ENCODE measurements around the gene FLRT1.

DNA sequence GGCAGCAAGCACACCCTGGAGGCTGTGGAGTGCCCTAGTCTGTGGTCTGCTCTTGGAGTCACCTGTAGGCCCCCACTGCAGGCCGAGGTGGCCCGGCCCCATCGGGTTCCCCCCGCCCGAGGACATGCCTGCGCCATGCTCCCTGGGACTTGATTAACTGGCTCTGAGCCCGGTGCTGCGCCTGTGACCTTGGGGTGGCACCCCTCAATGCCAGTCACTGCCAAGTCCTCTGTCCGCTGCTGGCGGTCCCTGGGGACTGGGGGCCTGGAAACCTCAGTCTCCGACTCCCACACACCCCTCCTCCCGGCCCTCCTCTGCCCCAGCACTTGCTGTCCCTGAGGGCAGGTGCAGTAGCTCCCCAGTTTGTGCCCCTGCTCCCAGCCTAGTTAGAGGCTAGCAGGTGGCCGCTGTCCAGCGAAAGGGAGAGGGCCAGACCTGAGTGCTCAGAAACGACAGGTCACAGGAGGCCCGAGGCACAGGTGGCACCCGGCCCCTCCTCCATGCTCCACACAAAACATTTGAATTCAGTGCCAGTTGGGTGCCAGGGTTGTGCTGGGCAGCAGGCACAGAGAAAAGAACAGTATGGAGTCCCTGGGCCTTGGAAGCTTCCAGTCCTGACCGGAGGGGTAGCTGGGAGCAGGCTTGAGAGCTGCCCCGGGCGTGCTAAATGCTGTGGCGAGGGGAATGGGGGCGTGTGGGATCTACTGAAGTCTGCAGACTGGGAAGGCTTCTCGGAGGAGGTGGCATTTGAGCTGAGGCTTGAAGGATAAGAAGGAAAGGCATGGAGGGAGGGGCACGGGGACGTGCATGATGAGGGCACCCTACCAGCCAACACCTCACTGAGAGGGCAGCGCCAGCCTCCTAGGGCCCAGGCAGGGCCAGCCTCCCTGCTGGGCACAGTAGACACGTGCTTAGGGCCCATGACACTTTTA is 16.4 kb upstream of the FLRT1 start:
- TF ChIP-seq, protein P1, sequence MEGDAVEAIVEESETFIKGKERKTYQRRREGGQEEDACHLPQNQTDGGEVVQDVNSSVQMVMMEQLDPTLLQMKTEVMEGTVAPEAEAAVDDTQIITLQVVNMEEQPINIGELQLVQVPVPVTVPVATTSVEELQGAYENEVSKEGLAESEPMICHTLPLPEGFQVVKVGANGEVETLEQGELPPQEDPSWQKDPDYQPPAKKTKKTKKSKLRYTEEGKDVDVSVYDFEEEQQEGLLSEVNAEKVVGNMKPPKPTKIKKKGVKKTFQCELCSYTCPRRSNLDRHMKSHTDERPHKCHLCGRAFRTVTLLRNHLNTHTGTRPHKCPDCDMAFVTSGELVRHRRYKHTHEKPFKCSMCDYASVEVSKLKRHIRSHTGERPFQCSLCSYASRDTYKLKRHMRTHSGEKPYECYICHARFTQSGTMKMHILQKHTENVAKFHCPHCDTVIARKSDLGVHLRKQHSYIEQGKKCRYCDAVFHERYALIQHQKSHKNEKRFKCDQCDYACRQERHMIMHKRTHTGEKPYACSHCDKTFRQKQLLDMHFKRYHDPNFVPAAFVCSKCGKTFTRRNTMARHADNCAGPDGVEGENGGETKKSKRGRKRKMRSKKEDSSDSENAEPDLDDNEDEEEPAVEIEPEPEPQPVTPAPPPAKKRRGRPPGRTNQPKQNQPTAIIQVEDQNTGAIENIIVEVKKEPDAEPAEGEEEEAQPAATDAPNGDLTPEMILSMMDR (IDR thresholded peaks at IDR 0.05) = no peak
- TF ChIP-seq ZFX (IDR thresholded peaks at IDR 0.05; ENCODE audit: borderline replicate concordance) = no peak

All from 22Rv1 (cell line).